Measurements from ENCODE around the gene DUSP5. TPM values are rescaled to one million over a fixed set of nuclear protein-coding genes. Genes with fewer than 3 reads are reported as not detected.
"Not testable (repeated sequence)": the region's sequence is repeated elsewhere in the genome, so short reads cannot be mapped to it uniquely, and the experiment has no call there.

The DUSP5 gene
- total RNA-seq, 1 donor from 2014 or later, result 21.6 TPM

GRCh38 chr10:110514848-110515247, 17.1 kb downstream of the DUSP5 start:
- DNase-seq (ENCODE audit: low read depth, low spot score), result no peak

GRCh38 chr10:110516815-110517492, 19.2 kb downstream of the DUSP5 start:
- DNase-seq (ENCODE audit: low read depth, low spot score), result no peak

DNA sequence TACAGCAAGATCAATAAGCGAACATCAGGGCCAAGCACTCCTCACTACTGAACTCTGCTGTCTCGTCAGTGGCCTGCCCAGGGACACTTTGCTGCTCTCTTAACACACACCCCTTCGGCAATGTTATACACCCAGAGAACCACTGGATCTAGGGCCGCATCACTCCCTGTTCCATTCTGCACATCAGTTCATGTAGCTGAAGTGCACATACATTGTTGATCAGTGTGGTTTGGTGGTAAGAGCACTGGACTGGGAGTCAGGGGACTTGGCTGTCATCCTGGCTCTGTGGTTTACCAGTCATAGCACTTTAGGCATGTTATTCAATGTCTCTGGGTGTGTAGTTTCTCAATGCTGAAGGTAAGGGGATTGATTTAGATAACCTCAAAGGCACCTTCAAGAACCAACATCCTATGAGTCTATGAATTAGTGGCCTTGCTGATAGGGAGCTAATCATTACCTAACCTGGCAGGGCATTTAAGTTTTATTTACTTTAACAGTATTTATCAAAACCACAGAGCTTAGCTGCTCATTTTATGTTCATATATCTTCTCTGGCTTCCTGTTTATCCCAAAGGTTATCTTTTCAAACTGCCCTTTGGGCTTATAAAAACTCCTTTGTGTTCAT, 24.8 kb downstream of the DUSP5 start:
- no peak for DNase-seq (ENCODE audit: low read depth, low spot score)

DNA sequence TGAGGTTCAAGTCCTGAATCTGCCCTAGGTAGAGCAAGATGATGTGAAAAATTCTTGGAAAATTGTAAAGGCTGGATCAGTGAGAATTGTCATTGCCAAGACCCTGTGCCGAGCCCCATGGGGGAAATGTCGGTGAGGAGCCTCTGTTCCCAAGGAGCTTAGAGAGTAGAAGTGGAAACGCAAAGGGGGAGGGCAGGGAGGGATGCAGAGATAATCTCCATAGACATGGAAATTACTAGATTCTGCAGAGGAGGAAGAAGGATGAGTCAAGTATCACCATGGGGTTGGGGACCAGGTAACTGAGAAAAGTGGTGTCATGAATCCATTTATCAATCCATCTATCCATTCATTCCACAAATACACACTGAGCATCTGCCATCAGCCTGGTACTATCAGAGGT, 26.0 kb downstream of the DUSP5 start:
- no peak for DNase-seq (ENCODE audit: low read depth, low spot score)

DNA sequence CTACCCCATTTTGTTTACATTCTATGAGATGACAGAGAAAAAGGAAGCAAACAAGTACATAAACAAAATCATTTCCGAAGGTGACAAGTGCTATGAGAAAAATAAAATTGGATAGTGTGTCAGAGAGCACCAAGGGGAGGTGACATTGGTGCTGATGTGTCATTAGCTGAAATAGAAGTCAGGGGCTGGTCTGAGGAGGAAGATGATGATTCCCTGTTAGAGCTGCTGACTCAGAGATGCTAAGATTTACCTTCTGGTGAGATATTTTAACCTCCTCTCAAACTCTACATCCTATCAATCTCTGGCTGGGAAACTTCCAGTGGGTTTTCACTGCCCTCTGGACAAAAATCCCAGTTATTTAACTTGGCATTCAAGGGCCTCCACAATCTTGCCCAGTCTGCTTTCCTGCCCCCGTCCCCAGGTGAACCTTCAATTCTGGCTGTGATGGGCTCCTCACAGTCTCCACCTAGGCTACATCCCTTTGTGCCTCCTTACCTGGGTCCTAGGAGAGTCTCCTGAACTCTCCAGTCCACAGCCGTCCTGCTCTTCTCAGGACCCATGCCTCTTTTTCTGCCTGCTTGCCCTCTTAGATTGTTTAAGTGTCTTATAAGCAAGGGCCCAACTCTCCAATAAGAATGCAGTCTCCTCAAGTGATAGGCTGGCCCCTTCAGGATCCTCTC, 26.6 kb downstream of the DUSP5 start:
- no peak for DNase-seq (ENCODE audit: low read depth, low spot score)

DNA sequence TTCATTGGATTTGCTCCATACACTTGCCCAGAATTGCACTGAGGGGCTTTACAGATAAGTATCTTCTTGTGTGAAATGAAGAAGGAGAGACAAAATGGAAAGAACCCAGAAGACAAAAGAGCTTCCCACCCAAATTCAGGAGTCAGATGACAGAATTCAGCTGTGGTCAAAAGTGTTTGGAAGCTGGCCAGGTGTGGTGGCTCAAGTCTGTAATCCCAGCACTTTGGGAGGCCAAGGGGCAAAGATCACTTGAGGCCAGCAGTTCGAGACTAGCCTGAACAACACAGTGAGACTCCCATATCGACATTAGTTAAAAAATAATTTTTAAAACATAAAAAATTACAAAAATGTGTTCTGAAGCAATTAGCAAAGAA, 27.1 kb downstream of the DUSP5 start:
- DNase-seq (ENCODE audit: low read depth, low spot score), result no peak

GRCh38 chr10:110525349-110526260, 27.9 kb downstream of the DUSP5 start:
- DNase-seq (ENCODE audit: low read depth, low spot score), result no peak

DNA sequence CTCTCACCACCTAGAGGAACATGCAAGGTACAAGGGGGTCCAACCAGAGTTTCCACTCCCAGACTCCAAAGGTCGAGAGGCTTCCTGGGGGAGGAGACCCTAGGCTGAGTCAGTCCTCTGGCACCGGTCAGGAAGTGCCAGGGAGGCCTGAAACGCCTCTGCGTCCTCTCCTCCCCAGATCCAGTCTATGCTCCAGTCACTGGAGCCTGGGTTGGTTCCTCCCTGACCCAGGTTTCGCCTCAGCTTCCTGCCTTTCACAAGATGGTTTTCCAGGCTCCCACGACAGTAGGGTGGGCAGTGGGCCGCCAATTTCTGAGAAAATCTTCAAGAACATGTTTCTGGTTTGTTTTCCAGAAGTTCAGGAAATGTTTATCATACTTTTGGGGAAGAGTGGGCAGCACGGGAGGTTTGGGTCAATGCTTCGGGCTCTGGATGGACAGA, 30.0 kb downstream of the DUSP5 start:
- DNase-seq (ENCODE audit: low read depth, low spot score), result no peak

- no peak for DNase-seq (ENCODE audit: low read depth, low spot score)
Measured at GRCh38 chr10:110528224-110528996, 30.7 kb downstream of the DUSP5 start.

DNA sequence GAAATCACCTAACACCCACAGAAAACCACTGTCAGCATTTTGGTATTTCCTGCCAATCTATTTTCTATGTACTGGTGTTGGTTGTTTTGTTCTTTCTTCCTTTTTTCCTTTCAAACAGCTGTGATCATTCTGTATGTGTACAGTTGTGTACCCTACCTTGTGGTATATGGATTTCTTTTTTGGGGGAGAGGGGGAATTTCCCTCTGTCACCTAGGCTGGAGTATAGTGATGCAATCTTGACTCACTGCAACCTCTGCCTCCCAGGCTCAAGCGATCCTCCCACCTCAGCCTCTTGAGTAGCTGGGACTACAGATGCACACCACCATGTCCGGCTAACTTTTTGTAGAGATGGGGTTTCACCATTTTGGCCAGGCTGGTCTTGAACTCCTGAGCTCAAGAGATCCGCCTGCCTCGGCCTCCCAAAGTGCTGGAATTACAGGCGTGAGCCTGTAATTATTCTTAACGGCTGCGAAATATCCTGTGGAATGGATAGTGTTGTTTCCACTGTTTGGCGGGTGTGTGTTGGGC, 31.4 kb downstream of the DUSP5 start:
- not testable (repeated sequence) for DNase-seq (ENCODE audit: low read depth, low spot score)

GRCh38 chr10:110529596-110530011, 31.9 kb downstream of the DUSP5 start:
- no peak for DNase-seq (ENCODE audit: low read depth, low spot score)

GRCh38 chr10:110530131-110530831, 32.6 kb downstream of the DUSP5 start:
- no peak for DNase-seq (ENCODE audit: low read depth, low spot score)

GRCh38 chr10:110531687-110532086, 34.0 kb downstream of the DUSP5 start:
- no peak for DNase-seq (ENCODE audit: low read depth, low spot score)

DNA sequence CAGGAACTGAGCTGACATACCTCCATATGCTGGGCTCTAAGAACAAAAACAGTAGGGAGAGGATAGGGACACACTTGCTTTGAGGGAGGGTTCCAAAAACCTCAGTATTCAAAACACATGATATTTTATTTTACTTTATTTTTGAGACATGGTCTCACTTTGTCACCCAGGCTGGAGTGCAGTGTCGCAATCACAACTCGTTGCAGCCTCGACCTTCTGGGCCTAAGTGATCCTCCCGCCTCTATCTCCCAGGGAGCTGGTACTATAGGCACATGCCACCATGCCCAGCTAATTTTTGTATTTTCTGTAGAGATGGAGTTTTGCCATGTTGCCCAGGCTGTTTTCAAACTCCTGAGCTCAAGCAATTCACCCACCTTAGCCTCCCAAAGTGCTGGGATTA, 34.9 kb downstream of the DUSP5 start:
- not testable (repeated sequence) for DNase-seq (ENCODE audit: low read depth, low spot score)

DNA sequence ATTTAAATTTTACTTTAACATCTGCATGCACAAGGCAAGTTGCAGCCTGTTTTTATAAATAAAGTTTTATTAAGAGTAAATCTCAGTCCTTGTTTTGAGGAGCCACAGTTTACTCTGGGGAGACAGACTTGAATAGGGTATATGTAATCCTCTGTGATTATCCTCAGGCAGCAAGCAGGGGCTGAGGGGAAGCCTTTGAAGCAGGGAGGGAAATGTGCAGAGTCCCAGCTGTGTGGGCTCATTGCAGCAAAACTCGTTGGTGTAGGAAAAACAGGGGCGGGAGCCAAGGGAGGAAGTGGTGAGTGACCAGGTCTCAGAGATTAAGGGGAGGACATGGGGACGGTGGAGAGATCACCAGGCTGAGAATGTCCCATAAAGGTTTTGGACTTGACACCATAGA, 35.4 kb downstream of the DUSP5 start:
- no peak for DNase-seq (ENCODE audit: low read depth, low spot score)

DNA sequence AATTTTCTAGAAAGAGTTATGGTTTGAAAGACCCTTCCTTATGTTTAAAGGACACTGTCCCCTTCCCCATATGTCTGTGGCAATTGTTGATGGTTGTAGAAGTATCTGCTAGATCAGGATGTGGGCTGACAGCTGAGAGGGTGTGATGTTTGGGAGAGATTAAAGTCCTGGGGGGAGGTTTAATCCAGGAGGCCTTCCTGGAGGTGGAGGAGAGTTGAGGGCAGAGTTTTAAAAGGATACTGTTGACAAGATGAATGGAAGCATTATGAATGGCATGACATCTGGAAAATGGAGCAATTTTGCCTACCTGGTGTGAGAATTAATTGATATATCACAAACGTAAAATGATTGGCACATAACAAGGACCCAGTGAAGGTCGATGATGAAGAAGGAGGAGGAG, 36.9 kb downstream of the DUSP5 start:
- no peak for DNase-seq (ENCODE audit: low read depth, low spot score)

GRCh38 chr10:110535958-110536891, 38.5 kb downstream of the DUSP5 start:
- no peak for DNase-seq (ENCODE audit: low read depth, low spot score)

DNA sequence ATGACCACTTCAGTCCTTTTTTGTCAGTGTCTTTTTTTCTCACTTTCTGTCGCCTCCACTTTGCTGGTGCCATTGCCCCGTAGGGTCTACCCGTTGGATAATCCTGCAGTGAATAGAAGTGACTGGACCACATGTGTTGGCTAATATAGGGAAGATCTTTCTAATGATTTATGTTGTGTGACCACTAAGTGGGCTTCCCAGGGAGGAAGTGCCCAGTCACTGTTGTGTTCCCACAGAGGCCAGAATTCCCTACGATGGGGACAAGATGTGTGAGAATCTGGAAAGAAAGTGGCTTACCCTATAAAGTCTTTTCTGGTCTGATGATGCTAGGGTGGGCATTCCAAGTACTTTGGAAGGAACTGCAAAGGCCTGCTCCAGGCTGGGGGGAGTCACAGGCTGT, 41.4 kb downstream of the DUSP5 start:
- no peak for DNase-seq (ENCODE audit: low read depth, low spot score)

DNA sequence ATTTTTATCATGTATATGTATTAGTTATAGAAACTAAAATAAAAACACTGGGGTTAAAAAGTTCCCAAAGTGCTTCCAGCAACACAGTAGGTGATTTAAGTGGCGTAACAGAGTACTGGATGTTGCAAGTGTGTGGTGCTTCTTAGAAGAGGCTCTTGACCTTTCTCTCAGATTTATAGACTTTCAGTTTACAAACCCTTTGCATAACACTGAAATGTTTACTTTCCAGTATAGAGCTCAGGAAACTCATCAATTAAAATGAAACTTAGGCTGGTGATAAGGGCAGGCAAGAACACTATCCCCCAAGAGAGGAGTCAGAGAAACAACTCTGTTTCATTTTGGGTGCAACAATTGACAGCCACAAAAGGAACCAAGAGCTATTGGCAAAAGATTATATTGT, 42.3 kb downstream of the DUSP5 start:
- DNase-seq (ENCODE audit: low read depth, low spot score), result no peak
